ENCODE data around the gene ADAMTSL2.

The ADAMTSL2 gene

DNA sequence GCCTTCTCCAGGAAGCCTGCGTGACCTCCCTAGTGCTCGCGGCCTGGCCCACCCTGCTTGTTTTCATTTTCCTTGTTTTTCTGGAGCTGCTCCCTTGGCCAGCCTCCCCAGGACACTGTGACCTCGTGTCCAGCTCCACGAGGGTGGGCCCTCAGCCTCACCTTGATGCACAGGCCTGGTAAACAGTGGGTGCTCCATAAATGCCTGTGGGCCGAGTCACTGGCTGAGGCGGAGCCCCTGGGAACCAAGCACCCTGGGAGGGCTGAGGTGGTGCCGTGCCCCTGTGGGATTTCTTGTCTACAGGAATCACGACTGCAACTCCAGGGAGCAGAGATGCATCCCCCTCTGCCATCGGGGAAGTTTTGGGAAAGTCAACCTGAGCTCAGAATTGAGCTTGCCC is 57.5 kb downstream of the ADAMTSL2 start:
- DNase-seq: no peak

DNA sequence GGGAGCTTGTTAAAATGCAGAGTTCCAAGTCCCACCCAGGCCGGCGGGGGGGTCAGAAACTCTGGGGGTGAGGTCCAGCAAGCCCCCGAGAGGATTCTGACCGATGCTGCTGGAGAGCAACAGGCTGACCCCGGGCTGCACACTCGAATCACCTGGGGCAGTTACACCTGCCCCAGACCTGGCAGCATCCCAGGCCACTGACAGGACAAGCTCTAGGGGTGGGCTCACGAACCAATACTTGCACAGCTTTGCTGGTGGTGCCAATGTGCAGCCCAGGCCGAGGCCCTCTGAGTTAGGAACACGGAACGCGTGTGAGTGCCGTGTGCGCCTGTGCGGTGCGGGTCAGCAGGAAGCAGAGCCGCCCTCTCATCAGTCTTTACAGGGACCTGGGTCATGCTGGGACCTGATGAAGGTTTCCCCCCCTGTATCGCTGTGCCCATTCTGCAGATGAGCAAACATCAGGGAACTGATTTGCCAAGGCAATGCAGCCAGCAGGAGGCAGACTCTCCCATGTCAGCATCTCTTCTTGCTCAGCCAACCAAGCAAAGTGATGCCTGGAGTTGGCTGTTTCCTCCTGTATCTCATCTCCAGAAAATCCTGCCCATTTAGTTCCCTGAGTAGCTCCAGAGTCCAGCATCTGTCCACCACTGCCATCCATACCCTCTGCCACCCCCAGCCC is 58.4 kb downstream of the ADAMTSL2 start:
- DNase-seq: peak in 1 of 2 experiments; percentile 21

DNA sequence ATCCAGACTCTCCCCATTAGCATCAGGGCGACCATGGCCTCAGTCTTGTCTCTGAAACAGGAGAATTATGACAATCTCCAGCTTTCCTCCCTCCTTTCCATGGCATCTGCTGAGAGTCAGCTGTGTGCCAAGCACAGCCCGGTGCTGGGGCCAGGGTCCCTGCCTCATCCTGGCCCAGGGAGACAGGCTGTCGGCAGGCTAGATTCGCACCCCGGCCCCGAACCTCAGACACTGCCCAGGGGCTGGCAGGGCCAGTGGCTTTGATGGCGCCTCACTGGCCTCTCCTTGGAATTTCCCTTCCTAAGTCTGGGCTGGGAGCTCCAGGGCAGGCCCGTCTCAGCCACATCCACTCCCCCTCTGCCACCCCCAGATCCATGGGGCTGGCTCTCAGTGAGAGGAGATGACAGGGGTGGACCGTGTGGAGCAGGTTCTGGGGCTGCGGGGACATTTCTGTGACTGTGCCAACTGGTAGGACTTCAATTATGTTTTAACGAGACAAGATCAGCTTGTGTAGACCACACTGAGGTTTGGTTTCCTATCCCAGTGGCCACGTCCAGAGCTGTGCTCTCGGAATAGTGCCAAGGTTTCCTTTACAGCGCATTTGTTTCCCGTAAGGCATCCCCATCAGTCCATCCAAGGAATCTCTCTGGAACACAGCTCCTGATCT is 59.2 kb downstream of the ADAMTSL2 start:
- no peak for DNase-seq

DNA sequence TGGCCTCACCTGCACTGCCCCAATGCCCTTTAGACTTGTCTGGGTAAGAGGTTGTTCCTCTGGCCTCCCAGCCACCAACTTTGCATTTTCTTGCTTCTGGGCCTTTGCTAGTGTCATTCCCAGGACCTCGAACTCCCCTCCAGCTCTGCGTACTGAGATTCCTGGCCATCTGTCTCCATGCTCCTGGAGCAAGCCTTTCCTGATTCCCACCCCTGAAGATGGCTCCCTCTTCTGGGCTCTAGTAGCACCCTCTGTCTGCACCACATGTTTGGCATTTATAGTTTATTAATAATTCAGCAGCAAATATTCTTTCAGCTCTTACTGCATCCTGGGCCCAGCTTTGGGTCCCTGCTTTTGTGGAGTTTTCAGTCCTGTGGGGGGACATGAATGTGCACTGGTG is 59.8 kb downstream of the ADAMTSL2 start:
- DNase-seq: no peak

- no peak for DNase-seq
Observed at GRCh38 chr9:133595910-133596309, 61.4 kb downstream of the ADAMTSL2 start.

GRCh38 chr9:133597316-133597957 is 62.9 kb downstream of the ADAMTSL2 start:
- peak in 1 of 2 experiments; percentile 54 for DNase-seq

DNA sequence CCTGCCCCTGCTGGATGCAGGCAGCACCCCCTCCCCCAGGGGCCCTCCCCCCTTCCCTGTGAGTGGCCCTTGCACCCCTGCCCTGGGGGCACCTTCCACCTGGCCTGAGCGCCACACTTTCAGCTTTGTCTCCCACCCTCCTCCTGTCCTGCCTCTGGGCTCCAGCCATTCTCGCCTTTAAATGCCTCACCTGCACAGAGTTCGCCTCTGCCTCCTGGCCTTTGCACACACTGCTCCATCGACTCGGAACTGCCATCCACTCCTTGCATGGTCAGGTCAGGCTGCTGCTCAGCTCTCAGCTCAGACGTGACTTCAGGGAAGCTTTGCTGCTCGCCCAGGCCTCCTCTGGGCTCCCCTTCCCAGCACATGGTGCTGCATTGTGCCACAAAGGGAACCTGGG is 64.5 kb downstream of the ADAMTSL2 start:
- DNase-seq: no peak

- no peak for DNase-seq
Observed at GRCh38 chr9:133599470-133600173, 65.1 kb downstream of the ADAMTSL2 start.

- peak in 1 of 2 experiments; percentile 18 for DNase-seq
Observed at GRCh38 chr9:133600739-133601138, 66.2 kb downstream of the ADAMTSL2 start.

DNA sequence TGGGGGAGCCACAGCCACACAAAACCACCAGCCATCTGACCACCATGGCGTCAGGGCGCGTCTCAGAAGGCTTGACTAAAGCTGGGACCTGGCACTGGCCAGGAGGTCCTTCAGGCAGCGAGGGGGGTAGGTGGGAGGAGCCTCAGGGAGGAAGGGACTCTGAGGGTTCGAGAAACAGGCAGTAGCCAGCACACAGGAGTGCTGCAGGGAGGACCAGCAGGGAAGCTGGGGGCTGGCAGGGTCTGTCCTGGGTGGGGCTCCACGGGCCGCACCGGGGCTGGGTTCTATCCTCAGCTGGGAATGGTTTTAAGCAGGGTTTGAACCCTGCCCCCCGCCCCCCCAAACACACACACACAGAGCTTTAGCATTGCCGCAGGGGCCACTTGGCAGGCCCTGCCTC is 67.2 kb downstream of the ADAMTSL2 start:
- DNase-seq: no peak

DNA sequence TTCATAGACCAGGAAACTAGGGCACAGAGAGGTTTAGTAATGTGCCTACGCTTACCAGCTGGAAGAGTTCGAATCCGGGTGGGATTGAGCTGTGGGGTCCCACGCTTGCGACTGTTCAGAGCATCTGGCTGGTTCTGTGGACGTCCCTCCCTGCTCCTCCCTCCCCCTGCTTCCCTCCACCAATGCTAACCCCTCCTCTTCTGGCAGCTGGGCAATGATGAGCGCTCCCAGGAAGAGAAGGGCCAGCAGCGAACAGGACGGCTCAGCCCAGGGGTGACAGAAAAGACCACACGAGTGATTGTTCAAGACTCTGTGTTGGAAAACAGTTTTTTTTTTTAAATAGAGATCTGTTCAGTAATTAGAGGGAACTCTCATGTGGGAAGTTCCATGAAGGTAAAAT is 67.8 kb downstream of the ADAMTSL2 start:
- DNase-seq: peak in 1 of 2 experiments; percentile 37

DNA sequence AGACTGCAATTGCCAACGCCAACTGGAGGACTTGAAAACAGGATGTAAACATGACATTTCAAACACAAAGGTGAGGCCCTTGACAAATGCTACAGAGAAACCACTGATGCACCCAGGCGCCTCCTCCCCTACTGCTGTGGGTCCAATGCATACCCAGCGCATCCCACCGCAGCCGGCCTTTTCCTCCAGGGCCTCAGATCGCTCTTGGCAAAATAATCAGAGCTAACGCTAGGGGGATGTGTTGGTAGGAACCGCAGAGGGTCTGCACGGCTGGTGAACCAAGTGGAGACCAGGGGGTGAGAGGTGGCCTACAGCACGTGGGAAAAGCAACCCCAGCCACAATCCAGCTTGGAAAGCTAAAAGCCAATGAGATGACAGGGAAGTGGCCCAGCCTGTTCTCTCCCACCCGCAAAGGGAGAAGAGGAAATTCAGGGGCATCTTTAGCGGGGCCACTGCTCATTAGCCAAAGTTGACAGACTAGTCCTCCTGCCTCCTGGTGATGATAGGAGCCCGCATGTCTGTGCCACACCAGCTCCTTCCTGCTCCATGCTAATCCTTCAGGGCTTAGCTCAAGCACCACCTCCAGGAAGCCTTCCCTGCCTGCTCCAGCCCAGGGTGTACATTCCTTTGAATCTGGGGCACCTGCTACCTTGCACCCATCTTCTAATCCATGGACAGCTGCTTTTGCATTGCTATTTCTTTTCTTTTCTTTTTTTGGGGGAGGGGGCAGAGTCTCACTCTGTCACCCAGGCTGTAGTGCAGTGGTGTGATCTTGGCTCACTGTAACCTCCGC is 68.8 kb downstream of the ADAMTSL2 start:
- peak in 1 of 2 experiments; percentile 44 for DNase-seq

GRCh38 chr9:133604214-133604613 is 69.7 kb downstream of the ADAMTSL2 start:
- peak in 1 of 2 experiments; percentile 24 for DNase-seq

DNA sequence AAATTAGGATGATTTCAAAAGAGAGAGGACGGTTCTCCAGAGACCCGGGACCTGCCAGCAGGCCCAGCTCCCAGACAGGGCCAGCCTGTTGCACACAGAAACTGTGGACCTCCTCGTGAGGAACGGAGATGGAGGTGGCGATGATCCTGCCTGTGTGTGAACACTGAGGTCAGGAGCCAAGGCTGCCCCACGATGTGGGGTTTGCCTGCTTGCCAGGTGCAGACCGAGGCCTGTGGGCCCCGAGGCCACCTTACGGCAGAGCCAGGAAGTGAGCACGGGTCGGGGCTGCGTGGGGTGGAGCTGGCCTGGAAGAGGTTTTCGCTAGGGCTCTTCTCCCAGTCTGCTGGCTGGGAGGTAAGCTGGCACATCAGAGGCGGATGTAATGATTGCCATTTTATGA is 70.4 kb downstream of the ADAMTSL2 start:
- DNase-seq: peak in 1 of 2 experiments; percentile 22

GRCh38 chr9:133605446-133605845 is 70.9 kb downstream of the ADAMTSL2 start:
- no peak for DNase-seq

GRCh38 chr9:133605856-133606707 is 71.6 kb downstream of the ADAMTSL2 start:
- DNase-seq: peak in 1 of 2 experiments; percentile 10

DNA sequence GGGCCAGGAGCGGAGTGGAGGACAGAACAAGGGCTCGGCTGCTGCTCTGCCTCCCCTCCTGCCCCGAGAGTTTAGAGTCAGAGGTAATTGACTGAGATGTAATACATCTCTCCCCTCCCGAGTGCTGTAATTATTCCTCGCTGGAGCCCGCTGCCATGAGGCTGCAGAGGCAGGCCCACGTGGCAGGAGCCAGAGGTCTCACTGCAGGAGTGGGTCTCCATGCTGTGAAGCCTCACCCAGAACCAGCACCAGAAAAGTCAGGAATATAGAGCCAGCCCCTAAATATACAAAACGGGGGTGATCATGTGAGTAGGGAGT is 72.2 kb downstream of the ADAMTSL2 start:
- DNase-seq: peak in 1 of 2 experiments; percentile 54

DNA sequence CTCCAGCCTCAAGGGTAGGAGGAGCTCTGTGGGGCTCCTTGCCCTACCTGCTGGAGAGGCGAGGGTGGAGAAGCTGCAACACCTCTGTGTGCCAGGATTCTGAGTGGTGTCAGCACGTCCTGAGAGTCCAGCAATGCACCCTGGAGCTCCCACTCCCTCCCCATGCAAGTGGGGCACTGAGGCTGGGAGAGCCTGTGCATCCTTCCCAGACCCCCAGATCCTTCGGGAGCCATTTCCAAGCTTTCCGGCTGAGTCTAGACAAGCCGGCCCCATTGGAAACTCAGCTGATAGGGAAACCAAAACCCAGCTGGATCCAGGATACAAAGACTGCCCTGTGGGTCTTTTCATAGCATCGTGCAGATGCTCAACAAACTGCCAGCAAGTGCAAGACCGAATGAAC is 72.9 kb downstream of the ADAMTSL2 start:
- no peak for DNase-seq

GRCh38 chr9:133607976-133608375 is 73.5 kb downstream of the ADAMTSL2 start:
- no peak for DNase-seq

- DNase-seq: no peak
Observed at GRCh38 chr9:133608382-133608781, 73.9 kb downstream of the ADAMTSL2 start.

DNA sequence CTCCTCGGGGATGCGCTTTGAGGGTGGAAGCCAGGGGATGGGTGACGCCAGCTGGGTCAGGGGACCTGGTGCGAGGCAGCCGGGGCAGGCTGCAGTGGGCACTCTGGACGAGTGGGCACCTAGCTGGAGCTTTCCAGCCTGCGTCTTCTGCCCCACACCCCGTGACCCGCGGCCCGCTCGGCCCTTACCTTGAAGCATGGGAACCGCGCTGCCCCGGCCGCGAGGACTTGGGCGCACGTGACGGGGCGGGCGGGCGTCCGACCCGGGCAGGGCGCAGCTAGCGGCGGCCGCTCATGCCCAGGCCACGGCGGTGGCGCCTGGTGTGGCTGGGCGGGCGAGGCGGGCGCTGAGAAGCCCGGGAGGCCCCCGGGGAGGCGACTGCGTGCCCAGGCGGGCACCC is 74.4 kb downstream of the ADAMTSL2 start:
- DNase-seq: no peak
